GM18867 (cell line): ENCODE results near the gene HIVEP2.

ENCODE experiments used
- ATAC-seq: cut with Tn5 transposase; IDR thresholded peaks from one replicate; pipeline ENCODE4 v1.9.1; 2021; ENCODE audit warnings: mild to moderate bottlenecking, moderate library complexity; ENCODE audit not compliant: unreplicated experiment

HIVEP2 gene

GRCh38 chr6:142844065-142844755 is 100.8 kb downstream of the HIVEP2 start:
- ATAC-seq: no peak

GRCh38 chr6:142843361-142843760 is 101.6 kb downstream of the HIVEP2 start:
- no peak for ATAC-seq

GRCh38 chr6:142842418-142843261 is 102.3 kb downstream of the HIVEP2 start:
- ATAC-seq: peak; percentile 71

- no peak for ATAC-seq
These were observed 103.1 kb downstream of the HIVEP2 start for GRCh38 chr6:142841915-142842314.

GRCh38 chr6:142839686-142840040 is 105.3 kb downstream of the HIVEP2 start:
- no peak for ATAC-seq

GRCh38 chr6:142838821-142839685 is 105.9 kb downstream of the HIVEP2 start:
- ATAC-seq: no peak

GRCh38 chr6:142835787-142836535 is 109.0 kb downstream of the HIVEP2 start:
- ATAC-seq: no peak

- no peak for ATAC-seq
These were observed 110.1 kb downstream of the HIVEP2 start for GRCh38 chr6:142834853-142835252.

GRCh38 chr6:142833798-142834197 is 111.2 kb downstream of the HIVEP2 start:
- ATAC-seq: no peak

GRCh38 chr6:142833054-142833453 is 111.9 kb downstream of the HIVEP2 start:
- ATAC-seq: no peak

GRCh38 chr6:142830807-142831206 is 114.2 kb downstream of the HIVEP2 start:
- ATAC-seq: no peak

GRCh38 chr6:142830116-142830710 is 114.8 kb downstream of the HIVEP2 start:
- no peak for ATAC-seq

- ATAC-seq: no peak
These were observed 115.4 kb downstream of the HIVEP2 start for GRCh38 chr6:142829556-142829955.

GRCh38 chr6:142827991-142828390 is 117.0 kb downstream of the HIVEP2 start:
- ATAC-seq: no peak

GRCh38 chr6:142827369-142827768 is 117.6 kb downstream of the HIVEP2 start:
- ATAC-seq: no peak

GRCh38 chr6:142825760-142826159 is 119.2 kb downstream of the HIVEP2 start:
- no peak for ATAC-seq

GRCh38 chr6:142824426-142824825 is 120.5 kb downstream of the HIVEP2 start:
- no peak for ATAC-seq

GRCh38 chr6:142823256-142823902 is 121.6 kb downstream of the HIVEP2 start:
- ATAC-seq: no peak

GRCh38 chr6:142822842-142823241 is 122.1 kb downstream of the HIVEP2 start:
- ATAC-seq: no peak

- ATAC-seq: peak; percentile 84
These were observed 122.6 kb downstream of the HIVEP2 start for GRCh38 chr6:142822383-142822782.
